Smooth muscle cell of the coronary artery (primary cell): ENCODE results near the gene TMEM69. TPM values are rescaled to one million over a fixed set of nuclear protein-coding genes. Genes with fewer than 3 reads are reported as not detected.

Experiments
- total RNA-seq: library from RNA; depleted of rRNA; stranded (reverse); fragments of >200 nt; gene quantifications from 2 replicates; pipeline ENCODE4 v1.2.3, GENCODE V29; 2014; ENCODE audit warnings: low replicate concordance

Gene TMEM69
- 3.4 and 7.0 TPM in 2 replicates for total RNA-seq

GRCh38 chr1:45687754-45688740 lies at the start of gene TMEM69:
Gene TMEM69, plus strand, starts transcription at chr1:45688181. Its CDS starts 2,888 bp downstream, at chr1:45691069.

GRCh38 chr1:45686288-45687013 lies 1.5 kb upstream of the TMEM69 start, which contains the start of gene GPBP1L1:
Gene GPBP1L1, minus strand, starts transcription at chr1:45686533. Its CDS starts 27,446 bp downstream, at chr1:45659087.

Other genes starting within 250 kb of the TMEM69 start
- 1.4 and 2.6 TPM in 2 replicates for gene TESK2, start 197.0 kb upstream of the TMEM69 start, total RNA-seq
- gene CCDC163, start 188.1 kb upstream of the TMEM69 start, total RNA-seq, result 0.60 and 0.70 TPM in 2 replicates
- gene MMACHC, start 187.9 kb upstream of the TMEM69 start, total RNA-seq, result 1.3 and 1.7 TPM in 2 replicates
- gene PRDX1, start 166.3 kb upstream of the TMEM69 start, total RNA-seq, result 317 and 521 TPM in 2 replicates
- 207 and 237 TPM in 2 replicates for gene AKR1A1, start 137.4 kb upstream of the TMEM69 start, total RNA-seq
- 33.9 and 34.9 TPM in 2 replicates for gene NASP, start 104.1 kb upstream of the TMEM69 start, total RNA-seq
- gene CCDC17, start 64.1 kb upstream of the TMEM69 start, total RNA-seq, result 0.35 and 0.45 TPM in 2 replicates
- 50.2 and 50.4 TPM in 2 replicates for gene GPBP1L1, start 1.6 kb upstream of the TMEM69 start, total RNA-seq
- gene IPP, start 62.5 kb downstream of the TMEM69 start, total RNA-seq, result 8.3 and 11.1 TPM in 2 replicates
- gene MAST2, start 115.4 kb downstream of the TMEM69 start, total RNA-seq, result 11.4 and 14.0 TPM in 2 replicates